DOHH2 (cell line): ENCODE measurements around the gene FASTKD3.

Source experiments
- CTCF ChIP-seq: fragments of 200-600 bp; sonication (generic); IDR thresholded peaks from one replicate; pipeline ENCODE4 v1.5.1; 2014; ENCODE audit warnings: antibody characterized with exemption, mild to moderate bottlenecking, low read depth, low read length; ENCODE audit not compliant: poor library complexity, severe bottlenecking
- EZH2phosphoT487 ChIP-seq: fragments of 200-600 bp; sonication (generic); IDR thresholded peaks from 2 replicates; pipeline ENCODE4 v1.6.1; 2017; ENCODE audit warnings: borderline replicate concordance, mild to moderate bottlenecking, antibody characterized with exemption, low read length, moderate library complexity, mixed read lengths

- no peak for TF ChIP-seq CTCF
- no peak for TF ChIP-seq EZH2phosphoT487
Measured at GRCh38 chr5:7907612-7908011, 38.8 kb upstream of the FASTKD3 start.
